GM21390 (cell line): ENCODE measurements around the gene GARRE1.
"Not testable (repeated sequence)": the region's sequence is repeated elsewhere in the genome, so short reads cannot be mapped to it uniquely, and the experiment has no call there.

Source experiments
- ATAC-seq: cut with Tn5 transposase; IDR thresholded peaks from one replicate; pipeline ENCODE4 v1.9.1; 2021; ENCODE audit not compliant: unreplicated experiment

Gene GARRE1

GRCh38 chr19:34230820-34231219, 23.5 kb upstream of the GARRE1 start:
- ATAC-seq, result no peak

- ATAC-seq, result no peak
These were observed 22.9 kb upstream of the GARRE1 start for GRCh38 chr19:34231439-34231838.

GRCh38 chr19:34232566-34233481, 21.5 kb upstream of the GARRE1 start:
- ATAC-seq, result peak; percentile 71

- no peak for ATAC-seq
These were observed 18.9 kb upstream of the GARRE1 start for GRCh38 chr19:34235425-34235940.

DNA sequence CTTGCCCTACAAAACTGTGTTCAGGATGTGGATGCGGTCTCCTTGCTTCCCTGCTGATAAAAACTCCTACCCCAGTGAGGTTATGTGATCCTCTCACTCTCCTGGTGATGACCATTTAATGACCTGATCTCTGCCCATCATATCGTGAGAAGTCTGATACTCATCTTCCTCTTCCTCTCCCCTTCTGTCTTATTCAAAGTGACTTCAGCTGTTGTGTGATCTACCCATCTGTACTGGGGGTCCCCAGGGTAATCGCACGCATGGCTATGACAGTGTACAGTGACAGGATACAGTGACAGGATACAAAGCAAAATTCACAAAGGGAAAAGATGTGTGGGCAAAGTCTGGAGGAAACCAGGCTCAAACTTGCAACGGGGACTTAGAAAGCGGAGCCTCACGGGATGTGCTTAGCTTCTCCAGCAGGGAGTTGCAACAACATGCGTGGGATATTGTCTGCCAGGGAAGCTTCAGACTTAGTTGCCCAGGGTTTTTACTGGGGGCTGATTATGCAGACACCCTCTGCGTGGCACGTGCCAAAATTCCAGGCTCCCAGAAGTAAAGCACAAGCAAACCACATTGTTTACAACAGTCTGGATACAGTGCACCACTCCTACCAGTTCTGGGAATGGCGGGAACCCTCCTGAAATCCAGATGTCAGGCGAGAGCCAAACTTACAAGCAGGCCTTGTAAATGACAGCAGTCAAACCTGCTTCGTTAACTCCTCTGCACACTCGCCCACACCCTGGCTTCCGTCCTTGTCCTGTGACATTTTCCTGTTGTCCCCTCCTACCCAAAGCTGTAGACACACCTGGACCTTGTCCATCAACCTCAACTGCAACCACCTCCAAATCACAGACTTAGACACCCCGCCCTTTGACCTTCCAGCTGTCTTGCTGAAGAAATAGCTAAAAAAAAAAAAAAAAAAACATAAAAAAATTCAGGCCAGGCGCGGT, 18.0 kb upstream of the GARRE1 start:
- no peak for ATAC-seq

GRCh38 chr19:34237283-34237682, 17.1 kb upstream of the GARRE1 start:
- ATAC-seq, result no peak

DNA sequence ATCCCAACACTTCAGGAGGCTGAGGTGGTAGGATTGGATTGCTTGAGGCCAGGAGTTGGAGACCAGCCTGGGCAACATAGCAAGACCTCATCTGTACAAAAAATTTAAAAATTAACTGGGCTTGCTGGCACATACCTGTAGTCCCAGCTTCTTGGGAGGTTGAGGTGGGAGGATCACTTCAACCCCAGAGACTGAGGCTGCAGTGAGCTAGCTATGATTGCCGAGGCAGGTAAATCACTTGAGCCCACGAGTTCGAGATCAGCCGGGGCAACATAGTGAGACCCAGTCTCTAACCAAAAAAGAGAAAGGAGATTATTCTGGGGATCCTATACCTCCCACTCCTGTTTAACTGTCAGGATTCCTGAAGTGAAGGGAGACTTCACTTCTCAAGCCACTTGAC, 16.4 kb upstream of the GARRE1 start:
- no peak for ATAC-seq

GRCh38 chr19:34241513-34242337, 12.6 kb upstream of the GARRE1 start:
- no peak for ATAC-seq

GRCh38 chr19:34243138-34243875, 11.0 kb upstream of the GARRE1 start:
- ATAC-seq, result not testable (repeated sequence)

DNA sequence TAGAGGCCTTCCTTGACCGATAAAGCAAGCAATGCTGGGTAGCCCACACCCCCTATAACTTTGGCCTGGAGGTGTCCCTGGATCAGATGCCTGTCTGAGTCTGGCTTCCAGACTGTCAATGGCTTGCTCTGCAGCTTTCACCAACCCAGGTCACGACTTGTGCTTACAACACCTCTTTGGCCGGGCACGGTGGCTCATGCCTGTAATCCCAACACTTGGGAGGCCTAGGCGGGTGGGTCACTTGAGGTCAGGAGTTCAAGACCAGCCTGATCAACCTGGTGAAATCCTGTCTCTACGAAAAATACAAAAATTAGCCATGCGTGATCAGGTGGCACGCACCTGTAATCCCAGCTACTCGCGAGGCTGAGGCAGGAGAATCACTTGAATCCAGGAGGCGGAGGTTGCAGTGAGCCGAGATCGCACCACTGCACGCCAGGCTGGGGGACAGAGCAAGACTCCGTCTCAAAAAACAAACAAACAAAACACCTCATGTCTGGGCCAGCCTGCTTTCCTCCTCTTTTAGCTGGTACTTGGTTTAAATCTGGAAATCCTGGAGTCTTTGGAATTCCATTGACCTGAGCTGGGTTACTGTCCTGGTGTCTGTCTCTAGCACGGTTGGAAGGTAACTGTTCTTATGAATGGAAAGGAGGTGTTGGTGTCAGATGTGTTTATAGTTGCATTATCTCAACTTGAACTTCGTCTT, 10.3 kb upstream of the GARRE1 start:
- ATAC-seq, result no peak

DNA sequence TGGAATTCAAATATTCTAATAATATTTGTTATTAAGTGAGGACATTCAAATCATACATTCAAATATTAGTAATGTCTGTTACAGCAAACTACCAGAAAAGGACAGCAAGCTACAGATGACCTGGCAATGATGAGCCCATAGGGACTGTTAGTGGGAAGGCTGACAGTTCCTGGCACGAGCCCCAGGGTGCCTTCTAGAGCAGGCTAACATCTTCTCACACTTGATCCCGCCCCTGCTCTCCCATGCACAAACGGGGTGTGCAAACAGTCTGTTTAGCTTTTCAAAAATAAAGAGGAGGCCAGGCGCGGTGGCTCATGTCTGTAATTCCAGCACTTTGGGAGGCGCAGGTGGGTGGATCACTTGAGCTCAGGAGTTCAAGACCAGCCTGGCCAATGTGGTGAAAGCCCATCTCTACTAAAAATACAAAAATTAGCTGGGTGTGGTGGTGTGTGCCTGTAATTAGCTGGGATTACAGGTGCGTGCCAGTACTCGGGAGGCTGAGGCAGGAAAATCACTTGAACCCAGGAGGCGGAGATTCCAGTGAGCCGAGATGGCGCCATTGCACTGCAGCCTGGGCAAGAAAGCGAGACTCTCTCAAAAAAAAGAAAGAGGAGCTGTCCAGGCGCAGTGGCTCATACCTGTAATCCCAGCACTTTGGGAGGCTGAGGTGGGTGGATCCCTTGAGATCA, 9.6 kb upstream of the GARRE1 start:
- ATAC-seq, result no peak

GRCh38 chr19:34246340-34246739, 8.0 kb upstream of the GARRE1 start:
- ATAC-seq, result no peak

DNA sequence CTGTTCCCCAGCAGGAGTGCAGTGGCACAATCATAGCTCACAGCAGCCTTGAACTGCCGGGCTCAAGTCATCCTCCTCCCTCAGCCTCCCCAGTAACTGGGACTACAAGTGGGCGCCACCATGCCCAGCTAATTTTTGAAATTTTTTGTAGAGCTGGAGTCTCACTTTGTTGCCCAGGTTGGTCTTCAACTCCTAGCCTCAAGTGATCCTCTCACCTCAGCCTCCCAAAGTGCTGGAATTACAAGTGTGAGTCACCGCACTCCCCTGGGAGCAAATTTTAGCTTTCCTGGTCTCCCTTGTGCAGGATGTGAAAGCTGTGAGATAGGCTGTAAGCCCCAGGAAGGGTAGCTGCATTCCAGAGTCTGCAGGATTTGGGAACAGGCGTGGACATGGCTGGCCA, 5.4 kb upstream of the GARRE1 start:
- ATAC-seq, result no peak

DNA sequence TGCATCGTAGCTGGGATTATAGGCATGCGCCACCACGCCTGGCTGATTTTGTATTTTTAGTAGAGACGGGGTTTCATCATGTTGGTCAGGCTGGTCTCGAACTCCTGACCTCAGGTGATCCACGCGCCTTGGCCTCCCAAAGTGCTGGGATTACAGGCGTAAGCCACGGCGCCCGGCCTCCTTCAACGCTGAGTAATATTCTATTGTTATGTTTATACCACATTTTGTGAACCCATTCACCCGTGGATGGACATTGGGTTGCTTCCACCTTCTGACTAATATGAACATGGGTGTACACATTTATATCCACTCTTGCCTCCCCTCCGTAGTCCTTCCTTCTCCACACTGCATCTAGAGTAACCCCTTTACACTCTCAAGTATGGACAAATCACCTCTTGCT, 1.2 kb upstream of the GARRE1 start:
- not testable (repeated sequence) for ATAC-seq

DNA sequence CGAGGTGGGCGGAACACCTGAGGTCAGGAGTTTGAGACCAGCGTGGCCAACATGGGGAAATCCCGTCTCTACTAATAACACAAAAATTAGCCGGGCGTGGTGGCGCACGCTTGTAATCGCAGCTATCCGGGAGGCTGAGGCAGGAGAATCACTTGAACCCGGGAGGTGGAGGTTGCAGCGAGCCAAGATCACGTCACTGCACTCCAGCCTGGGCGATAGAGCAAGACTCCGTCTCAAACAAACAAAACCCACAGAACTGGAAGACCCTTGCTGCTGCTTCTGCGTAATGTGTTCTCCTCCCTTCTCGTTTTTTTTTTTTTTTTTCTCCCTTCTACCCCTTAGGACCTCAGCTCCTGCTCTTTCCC, 691 bp upstream of the GARRE1 start:
- ATAC-seq, result not testable (repeated sequence)

DNA sequence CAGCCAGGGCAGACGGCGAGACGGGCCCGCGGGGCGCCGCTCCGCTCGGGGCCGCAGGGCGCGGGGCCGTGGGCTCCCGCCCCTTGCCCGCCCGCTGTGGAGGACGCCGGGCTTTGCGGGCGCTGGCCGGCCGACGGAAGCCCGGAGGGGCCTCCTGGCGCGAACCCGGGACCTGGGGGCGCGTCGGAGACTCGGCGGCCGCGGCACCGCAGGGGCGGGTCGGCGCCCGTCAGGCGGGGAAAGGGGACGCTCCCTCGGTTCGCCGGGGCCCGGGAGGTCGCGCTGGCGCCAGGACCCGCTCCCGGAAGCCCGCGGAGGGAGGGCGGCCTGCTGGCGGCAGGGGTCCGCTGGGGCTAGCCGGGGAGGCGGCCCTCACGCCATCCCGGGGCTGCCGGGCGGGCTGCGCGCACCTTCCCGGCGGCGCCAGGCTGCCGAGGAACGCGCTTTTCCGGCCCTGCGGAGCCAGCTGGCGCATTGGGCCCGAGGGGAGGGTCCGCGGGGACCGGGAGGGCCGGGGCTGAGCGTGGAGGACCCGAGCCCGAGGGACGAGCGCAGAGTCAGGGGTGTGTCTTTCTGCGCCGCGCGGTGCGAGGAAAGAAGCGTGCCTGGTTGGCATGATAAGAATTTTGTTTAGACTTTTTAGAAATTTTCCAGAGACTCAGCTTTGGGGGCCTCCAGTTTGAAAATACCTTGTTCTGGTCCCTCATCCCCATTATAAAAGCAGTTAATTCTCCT, 511 bp downstream of the GARRE1 start:
- peak; percentile 57 for ATAC-seq

GRCh38 chr19:34255546-34255945, 1.2 kb downstream of the GARRE1 start:
- ATAC-seq, result no peak
